Measurements from ENCODE around the gene CHORDC1. TPM values are rescaled to one million over a fixed set of nuclear protein-coding genes. Genes with fewer than 3 reads are reported as not detected.
"Not testable (repeated sequence)": the region's sequence is repeated elsewhere in the genome, so short reads cannot be mapped to it uniquely, and the experiment has no call there.

Gene CHORDC1
- total RNA-seq, 1 donor from 2014 or later, result 46.1 TPM

DNA sequence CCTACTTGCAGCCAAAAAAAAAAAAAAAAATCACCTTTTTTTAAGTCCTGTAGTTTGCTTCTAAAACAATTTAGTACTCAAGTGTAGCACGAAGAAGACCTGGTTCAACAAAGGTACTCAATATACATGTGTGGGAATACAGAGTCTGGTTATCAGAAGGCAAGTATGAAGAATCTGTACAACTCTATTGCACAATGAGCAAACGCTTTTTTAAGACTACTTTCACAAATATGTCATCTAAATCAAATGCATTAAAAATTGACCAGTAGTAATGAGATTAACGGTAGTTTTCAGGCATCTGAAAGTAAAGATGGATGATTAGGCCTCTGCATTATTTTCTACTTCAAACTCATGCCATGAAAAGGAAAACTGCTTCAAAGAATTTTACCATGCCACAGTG, 9.5 kb downstream of the CHORDC1 start:
- DNase-seq, result no peak

DNA sequence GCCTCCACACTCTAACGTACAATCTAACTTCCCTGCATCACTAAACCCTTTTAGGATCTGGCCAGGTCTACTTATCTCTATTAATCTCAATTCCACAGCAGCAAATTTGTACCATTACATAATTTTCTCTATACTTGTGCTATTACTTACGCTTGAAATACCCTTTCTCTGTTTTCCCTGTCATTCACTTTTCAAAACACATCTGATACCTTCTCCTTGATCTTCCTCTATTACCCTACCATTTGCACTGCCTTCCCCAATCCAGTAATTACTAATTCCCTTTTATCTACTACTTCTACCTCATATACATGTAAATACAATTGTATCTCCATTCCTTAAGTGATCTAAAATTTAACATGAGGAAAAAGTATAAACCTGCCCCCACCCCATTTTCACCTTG, 14.0 kb downstream of the CHORDC1 start:
- DNase-seq, result no peak

DNA sequence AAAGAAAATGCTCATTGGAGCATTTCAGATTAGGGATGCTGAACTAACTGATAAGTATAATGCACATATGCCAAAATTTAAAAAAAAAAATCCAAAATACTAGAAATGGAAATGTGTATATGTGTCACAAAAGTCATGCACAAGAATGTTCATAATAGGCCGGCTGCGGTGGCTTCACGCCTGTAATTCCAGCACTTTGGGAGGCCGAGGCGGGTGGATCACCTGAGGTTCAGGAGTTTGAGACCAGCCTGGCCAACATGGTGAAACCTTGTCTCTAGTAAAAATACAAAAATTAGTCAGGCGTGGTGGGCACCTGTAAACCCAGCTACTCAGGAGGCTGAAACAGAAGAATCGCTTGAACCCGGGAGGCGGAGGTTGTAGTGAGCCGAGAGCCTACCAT, 14.9 kb downstream of the CHORDC1 start:
- DNase-seq, result not testable (repeated sequence)

DNA sequence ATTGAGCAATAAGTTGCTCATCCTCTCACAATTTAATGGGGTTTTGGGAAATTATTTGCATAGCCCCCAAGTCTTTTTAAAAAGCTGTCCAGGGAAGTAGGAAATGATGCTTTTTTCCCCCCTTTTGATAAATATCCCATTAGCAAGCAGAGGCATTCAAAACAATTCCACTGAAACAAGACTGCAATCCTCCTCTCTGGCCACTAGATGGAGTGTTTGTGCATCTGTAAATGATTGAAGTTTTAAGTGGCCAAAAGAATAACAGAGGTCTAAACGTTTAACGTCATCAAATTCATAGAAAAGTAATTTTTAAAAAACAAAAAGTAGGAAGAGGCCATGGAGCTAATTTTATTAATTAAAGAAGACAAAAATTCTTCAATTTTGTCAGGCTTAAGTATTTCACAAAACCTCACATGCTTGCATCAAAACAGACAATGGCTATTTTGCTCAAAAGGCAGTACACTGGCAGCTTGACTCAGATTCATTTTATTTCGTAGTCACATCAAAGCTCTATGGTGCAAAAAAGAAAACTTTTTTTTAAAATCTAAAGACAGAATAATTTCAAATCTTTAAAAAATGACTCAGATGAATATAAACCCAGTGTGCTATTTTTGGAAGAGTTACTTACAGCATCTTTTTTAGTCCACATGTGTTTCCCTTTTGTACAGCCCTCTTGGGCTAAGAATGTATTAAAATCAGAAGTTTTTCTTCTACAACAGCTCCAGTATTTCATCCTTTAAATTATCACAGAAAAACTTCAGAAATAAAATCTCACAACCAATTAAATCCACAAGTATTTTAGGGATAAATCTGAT, 17.8 kb downstream of the CHORDC1 start:
- peak; percentile 77 for DNase-seq

DNA sequence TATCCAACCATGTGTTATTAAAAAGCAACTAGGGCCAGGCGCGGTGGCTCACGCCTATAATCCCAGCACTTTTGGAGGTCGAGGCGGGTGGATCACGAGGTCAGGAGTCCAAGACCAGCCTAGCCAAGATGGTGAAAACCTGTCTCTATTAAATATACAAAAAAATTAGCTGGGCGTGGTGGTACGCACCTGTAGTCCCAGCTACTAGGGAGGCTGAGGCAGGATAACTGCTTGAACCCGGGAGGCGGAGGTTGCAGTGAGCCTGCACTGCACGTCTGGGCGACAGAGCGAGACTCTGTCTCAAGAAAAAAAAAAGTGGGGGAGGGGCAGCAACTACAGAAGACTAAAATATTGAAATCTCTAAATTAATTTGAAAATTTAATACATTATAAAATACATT, 18.4 kb downstream of the CHORDC1 start:
- no peak for DNase-seq

DNA sequence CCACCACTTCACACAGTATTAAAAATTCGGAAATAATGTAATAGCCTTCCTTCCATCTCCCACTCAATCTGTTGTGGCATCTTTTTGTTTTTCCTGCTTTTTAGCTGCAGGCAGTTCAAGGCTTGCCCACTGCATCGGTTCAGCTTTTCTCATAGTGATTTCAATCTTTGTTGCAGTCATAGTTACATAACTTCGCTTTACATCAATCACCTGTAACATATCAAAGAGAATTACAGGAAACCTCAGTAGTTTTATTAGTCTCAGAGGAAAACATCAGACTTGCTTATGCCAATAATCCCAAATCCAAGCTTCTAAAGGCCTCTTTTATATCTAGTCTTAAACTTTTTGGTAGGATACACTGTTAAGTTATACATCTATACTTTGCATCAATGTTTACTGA, 20.5 kb downstream of the CHORDC1 start:
- DNase-seq, result no peak

DNA sequence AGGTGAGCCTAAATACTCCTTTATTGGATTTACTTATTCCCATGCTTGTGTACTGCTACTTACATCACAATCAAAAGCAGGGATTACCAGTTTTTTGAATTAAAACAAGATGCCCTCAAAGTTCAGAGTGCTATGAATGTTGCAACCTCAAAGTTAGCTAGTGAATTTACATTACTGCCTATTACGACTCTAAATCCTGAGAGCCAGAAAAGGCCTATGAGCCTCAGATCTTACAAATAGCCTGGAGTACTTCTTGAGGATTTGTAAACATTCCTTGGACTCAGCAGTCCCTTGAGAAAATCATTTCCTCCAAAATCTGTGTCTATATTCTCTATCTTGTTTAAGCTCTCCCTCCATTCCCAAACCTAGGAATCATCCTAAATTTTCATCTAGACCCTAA, 25.5 kb downstream of the CHORDC1 start:
- DNase-seq, result no peak

DNA sequence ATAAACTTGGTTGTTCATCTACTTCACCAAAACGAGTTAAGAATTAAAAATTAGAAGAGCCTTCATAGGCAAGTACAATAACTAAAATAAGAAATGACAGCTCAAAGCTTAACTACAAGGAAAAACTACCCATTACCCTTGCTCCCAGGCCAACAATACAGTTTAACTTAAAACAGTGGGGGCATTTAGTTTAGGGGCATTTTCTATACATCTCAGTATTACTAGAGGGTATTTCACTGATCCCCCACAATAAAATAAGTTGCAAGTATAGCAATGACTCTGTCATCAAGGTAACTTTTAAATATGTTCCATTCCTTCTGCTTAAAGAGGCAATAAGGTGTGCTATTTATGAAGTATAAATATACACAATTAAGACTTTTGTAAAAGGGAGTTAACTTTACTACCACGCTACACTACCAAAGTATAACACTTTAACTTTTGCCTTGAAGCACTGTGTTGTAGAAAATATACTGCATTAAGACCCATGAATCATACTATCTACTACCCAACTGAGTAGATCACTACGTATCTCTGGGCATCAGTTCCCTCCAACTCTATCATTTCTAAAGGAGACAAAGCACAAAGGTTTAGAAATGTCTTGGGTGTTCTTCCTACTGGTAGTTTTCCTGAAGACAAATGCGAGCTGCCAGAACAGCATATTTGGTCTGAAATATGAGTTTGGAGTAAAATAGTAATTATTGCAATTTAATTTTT, 29.8 kb downstream of the CHORDC1 start:
- no peak for DNase-seq

DNA sequence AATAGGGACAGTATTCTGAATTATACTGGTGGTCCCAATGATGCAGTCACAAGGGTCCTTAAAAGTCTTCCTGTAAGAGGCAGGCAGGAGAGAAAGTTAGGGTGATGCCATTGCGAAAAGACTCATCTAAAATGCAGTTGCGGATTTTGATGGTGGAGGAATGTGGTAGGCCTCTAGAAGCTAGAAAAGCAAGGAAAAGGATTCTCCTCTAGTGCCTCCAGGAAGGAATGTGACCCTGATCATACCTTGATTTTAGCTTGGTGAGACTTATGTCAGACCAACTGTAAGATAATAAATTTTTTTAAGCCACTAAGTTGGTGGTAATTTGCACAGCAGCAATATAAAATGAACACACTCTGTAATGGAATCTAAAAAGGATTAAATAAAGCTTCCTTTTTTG, 33.8 kb downstream of the CHORDC1 start:
- DNase-seq, result no peak

DNA sequence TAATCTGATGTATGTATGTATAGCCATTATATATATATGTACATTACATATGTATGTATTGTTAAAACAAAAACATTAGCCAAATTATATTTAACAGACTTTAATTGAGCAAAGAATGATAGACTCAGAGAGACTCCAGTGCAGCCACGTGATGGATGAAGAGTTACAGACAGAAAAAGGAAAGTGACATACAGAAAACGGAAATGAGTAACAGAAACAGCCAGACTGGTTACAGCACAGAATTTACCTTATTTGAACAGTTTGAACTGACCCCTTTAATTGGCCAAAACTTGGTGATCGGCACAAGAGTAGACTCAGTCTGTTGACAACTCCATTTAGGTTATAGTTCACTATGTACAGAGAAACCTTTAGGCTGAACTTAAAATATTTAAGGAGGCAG, 35.0 kb downstream of the CHORDC1 start:
- no peak for DNase-seq

DNA sequence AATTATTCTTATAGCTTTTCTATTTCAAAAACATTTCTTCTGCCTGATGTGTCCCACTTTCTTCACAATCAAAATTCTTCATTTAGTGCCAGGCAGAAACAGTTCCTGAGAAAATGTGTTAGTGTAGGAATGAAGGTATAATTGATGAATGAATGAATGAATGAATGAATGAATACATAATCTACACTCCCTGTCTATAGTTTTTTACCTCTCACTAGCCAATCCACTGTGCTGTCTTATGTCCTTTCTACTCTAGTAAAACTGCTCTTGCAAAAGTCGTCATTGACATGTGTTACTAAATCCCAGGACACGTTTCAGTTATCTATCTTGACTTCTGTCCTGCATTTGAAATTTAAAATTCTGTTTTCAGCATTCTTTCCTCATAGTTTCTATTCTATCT, 42.9 kb downstream of the CHORDC1 start:
- DNase-seq, result no peak

DNA sequence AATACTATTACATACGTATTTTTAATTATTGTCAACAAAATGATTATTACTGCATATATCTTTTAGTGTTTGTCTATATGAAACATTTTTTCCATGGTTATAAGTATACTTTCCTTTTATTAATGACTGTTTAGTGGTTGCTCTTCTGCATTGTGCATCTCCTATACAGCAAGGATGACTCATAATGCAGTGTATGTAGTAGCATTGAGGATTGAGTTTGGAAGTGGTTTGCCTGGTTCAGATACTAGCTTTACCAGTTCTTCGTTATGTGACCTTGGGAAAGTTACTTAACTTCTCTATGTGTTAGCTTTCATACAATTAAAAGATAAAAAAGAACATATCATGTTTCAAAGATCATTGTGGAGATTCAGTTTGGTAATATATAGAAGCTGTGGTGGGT, 44.1 kb downstream of the CHORDC1 start:
- DNase-seq, result no peak

DNA sequence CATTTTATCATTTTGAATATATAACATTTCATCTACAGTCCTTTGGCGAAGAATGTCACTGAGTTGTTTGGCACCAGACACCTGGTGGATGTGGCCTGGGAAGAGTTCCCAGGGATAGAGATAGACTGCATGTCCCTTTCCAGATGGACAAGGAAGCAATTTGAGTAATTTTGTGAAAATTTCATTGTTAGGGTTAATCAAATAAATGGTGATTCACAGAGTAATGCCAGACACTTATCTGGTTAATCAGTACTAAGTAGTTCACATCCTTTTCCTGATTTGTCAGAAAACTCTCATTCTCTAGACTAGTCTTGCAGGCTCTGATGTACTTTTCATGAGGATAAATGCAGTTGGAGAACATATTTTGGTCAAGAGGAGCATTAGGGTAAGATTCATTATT, 46.8 kb downstream of the CHORDC1 start:
- no peak for DNase-seq

DNA sequence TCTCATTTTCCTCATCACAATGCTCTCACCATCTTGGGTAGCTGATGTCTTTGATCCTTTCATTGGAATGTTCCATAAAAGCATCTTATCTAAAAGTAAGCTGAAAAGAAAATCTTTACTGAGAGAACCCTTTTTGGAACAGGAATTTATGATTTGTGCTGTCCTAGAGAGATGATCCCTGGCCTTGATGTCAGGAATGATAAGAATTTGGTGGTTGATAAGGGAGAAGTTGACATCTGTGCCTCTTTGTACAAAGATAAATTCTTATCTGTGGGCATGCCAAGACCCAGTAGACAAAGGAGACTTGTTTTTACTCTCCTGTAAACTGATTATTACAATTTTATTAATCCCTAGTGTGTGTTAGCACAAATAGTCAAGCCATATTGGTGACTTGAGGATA, 51.5 kb downstream of the CHORDC1 start:
- DNase-seq, result no peak

DNA sequence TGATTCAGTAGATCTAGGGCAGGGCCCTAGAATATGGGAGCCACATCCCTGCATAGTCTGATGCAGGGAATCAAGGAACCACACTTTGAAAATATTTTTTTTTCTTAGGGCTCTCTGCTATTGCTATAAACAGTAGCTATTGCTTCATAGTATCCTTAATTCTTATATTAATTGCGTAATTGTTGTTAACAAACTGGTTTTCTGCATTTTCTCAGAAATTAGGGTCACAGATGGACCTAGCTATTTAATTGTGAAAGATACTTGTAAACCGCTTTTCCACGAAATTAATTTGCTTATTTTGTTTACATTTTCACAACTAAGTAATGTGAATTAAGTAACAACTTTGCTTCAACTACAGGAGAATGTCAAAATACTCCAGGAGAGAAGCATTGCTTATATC, 54.3 kb downstream of the CHORDC1 start:
- DNase-seq, result no peak

DNA sequence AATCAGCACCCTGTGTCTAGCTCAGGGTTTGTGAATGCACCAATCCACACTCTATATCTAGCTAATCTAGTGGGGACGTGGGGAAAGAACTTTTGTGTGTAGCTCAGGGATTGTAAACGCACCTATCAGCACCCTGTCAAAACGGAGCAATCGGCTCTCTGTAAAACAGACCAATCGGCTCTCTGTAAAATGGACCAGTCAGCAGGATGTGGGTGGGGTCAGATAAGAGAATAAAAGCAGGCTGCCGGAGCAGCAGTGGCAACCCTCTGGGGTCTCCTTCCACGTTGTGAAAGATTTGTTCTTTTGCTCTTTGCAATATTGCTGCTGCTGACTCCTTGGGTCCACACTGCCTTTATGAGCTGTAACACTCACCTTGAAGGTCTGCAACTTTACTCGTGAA, 55.1 kb downstream of the CHORDC1 start:
- not testable (repeated sequence) for DNase-seq

DNA sequence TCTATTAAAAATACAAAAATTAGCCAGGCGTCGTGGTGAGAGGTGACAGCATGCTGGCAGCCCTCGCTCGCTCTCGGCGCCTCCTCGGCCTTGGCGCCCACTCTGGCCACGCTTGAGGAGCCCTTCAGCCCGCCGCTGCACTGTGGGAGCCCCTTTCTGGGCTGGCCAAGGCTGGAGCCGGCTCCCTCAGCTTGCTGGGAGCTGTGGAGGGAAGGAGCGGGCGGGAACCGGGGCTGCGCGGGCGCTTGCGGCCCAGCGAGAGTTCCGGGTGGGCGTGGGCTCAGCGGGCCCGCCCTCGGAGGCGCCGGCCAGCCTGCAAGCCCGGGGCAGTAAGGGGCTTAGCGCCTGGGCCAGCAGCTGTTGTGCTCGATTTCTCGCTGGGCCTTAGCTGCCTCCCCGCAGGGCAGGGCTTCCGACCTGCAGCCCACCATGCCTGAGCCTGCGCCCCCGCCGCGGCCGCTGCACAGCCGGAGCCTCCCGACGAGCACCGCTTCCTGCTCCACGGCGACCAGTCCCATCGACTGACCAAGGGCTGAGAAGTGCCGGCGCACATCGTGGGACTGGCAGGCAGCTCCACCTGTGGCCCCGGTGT, 55.8 kb downstream of the CHORDC1 start:
- not testable (repeated sequence) for DNase-seq

Other genes starting within 250 kb of the CHORDC1 start
- gene TRIM49C, start 191.9 kb downstream of the CHORDC1 start, total RNA-seq, result not detected in 2 replicates
- gene UBTFL1, start 137.1 kb downstream of the CHORDC1 start, total RNA-seq, result not detected in 2 replicates
- 0.33 and 0.68 TPM in 2 replicates for gene NAALAD2, start 88.4 kb downstream of the CHORDC1 start, total RNA-seq

All from dermis blood vessel endothelial cell (primary cell).